Measurements from ENCODE around the gene C17orf113.
A peak's percentile ranks its signal among the peaks of the same experiment; 100 is the strongest.

Gene C17orf113

DNA sequence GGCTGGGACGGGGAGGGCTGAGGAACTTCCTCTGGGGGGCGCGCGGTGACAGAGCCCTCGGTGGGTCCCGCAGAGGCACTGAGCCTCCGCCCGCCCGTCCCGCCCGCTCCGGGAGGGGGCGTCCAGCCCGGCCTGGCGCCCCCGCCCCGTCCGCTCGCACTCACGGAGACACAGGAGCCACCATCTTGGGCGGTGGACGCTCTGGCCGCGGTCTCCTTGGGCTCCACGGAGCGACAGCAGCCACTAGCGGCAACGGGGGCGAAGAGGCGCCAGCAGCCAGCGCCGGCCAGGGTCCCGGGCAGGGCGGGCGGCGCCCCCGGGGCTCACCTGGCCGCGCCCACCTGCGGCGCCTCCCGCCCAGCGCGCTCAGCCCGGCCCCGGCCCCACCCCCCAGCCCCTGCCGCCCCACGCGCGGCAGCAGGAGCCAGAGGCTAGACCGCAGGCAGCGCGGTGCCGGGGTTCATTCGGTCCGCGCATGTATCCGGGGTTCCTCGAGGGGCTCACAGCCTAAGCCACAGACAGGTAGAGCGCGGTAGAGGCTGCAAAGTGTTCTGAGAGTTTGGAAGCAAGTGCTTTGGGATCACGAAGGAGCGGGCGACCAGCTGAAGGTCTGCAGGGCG, at the start of gene C17orf113:
Gene C17orf113 (minus strand): TSS at position 209 of the 620 bp plus-strand sequence. CDS start 7,225 bp downstream, outside the sequence.
- peak; percentile 46 for DNase-seq

GRCh38 chr17:42098730-42099399, 48.5 kb upstream of the C17orf113 start:
- no peak for DNase-seq

DNA sequence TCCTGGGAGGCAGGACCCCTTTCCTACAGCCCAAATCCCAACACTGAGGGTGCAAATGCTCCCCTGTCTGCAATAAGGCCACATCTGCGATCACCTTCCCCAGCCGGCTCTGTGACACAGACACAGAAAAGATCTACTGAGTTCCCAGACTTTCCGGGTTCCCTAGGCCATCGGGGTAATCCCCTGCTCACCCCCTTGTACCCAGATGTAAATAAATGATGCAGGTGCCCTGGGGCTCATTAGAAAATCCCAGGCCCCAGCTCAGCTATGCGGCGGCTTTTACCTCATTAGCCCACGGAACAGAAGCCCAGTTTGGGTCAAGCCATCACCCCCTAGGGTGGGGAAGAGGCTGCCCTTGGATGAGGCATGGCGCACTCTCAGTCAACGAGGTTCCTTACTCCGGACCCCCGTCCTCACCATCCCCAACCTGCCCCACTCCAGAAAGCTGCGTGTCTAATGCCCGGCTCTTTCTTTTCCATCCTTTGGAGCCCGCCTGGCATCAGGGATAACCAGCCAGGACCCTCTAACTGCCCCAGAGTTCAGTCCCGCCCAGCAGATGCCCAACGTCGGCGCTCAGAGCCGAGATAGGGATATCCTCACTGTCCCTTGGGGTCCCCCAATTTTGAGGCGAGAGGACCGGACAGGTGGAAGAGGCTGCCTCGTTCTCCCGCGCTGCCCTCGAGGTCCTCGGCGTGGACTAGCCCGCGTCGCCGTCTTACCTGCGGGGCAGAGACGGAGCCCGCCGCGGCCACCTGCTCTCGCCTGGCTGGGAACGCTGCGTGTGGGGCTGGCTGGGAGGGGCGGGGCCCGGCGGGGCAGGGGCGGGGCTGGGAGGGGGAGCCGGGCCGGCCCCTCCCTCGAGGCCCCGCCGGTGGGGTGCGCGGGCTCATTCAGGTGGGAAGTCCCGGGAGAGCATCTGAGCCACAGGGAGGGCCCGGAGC, 47.6 kb upstream of the C17orf113 start, which contains the start of gene ZNF385C:
Gene ZNF385C (minus strand): TSS at position 783 of the 941 bp plus-strand sequence. CDS start 35,417 bp downstream, outside the sequence.
- DNase-seq, result peak; percentile 18

- no peak for DNase-seq
These were observed 46.1 kb upstream of the C17orf113 start for GRCh38 chr17:42096360-42097111.

GRCh38 chr17:42094375-42095069, 44.1 kb upstream of the C17orf113 start:
- DNase-seq, result no peak

- no peak for DNase-seq
These were observed 42.5 kb upstream of the C17orf113 start for GRCh38 chr17:42092939-42093338.

- DNase-seq, result no peak
These were observed 40.8 kb upstream of the C17orf113 start for GRCh38 chr17:42090964-42091790.

- DNase-seq, result no peak
These were observed 38.3 kb upstream of the C17orf113 start for GRCh38 chr17:42088736-42089135.

GRCh38 chr17:42087736-42088705, 37.6 kb upstream of the C17orf113 start:
- DNase-seq, result no peak

- no peak for DNase-seq
These were observed 36.8 kb upstream of the C17orf113 start for GRCh38 chr17:42087042-42087701.

GRCh38 chr17:42081516-42082129, 31.2 kb upstream of the C17orf113 start:
- no peak for DNase-seq

DNA sequence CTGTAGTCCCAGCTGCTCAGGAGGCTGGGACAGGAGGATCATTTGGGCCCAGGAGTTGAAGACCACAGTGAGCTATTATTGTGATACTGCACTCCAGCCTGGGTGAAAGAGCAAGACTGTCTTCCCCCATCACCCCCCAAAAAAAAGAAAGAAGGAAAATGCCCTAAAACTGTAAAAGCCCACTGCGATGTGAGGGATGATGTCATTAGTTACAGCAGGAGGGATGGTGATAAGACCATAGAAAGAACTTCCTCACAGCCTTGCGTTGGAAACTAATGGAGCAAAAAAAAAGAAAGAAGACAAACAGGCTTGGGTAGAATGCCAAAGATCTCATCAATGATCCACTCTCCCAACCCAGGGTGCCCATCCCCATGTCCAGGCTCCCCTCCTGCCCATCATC, 29.1 kb upstream of the C17orf113 start:
- no peak for DNase-seq

DNA sequence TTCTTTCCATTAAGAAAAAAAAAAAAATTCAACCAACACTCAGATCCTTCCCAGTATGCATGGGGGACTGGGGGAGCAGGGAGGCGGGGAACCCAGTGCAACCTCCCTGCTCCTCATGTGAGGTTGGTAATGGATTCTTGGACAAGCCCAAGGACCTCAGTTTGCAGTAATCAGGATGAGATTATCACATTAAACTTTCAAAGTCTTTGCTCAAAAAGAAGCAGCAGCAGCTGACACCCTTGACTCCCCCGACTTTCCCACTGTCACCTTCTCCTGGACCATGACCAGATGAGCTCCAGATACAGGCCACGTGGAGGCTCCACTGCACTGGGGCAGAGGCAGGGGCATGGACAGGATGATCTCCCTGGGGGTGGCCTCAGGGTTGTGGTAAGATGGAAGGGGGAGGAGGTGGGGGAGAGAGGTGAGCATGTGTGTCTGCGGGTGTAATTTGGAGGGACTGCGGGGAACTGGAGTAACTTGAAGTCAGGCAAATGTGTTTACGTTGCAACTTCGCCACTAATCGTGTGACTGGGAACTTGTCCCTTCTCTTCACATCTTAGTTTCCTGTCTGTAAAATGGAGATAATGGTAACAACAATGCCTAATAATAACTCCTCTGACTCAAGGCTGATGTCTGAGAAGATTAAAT, 28.1 kb upstream of the C17orf113 start:
- no peak for DNase-seq

- no peak for DNase-seq
These were observed 27.4 kb upstream of the C17orf113 start for GRCh38 chr17:42077755-42078154.

- no peak for DNase-seq
These were observed 26.6 kb upstream of the C17orf113 start for GRCh38 chr17:42076797-42077559.

GRCh38 chr17:42075789-42076188, 25.4 kb upstream of the C17orf113 start:
- no peak for DNase-seq
